OCI-LY1 (cell line): ENCODE data around the gene CHN2.

Source experiments
- CTCF ChIP-seq: fragments of 200-600 bp; sonication (generic), shearing (Covaris generic); IDR thresholded peaks from 2 replicates; pipeline ENCODE4 v1.5.1; 2017; ENCODE audit warnings: mild to moderate bottlenecking, antibody characterized with exemption, low read length, moderate library complexity, mixed read lengths
- EZH2 ChIP-seq: fragments of 200-600 bp; sonication (generic), shearing (Covaris generic); IDR thresholded peaks from 2 replicates; pipeline ENCODE4 v1.8.0; 2017; ENCODE audit warnings: borderline replicate concordance, mixed run types, mild to moderate bottlenecking, antibody characterized with exemption, low read length, moderate library complexity, mixed read lengths

DNA sequence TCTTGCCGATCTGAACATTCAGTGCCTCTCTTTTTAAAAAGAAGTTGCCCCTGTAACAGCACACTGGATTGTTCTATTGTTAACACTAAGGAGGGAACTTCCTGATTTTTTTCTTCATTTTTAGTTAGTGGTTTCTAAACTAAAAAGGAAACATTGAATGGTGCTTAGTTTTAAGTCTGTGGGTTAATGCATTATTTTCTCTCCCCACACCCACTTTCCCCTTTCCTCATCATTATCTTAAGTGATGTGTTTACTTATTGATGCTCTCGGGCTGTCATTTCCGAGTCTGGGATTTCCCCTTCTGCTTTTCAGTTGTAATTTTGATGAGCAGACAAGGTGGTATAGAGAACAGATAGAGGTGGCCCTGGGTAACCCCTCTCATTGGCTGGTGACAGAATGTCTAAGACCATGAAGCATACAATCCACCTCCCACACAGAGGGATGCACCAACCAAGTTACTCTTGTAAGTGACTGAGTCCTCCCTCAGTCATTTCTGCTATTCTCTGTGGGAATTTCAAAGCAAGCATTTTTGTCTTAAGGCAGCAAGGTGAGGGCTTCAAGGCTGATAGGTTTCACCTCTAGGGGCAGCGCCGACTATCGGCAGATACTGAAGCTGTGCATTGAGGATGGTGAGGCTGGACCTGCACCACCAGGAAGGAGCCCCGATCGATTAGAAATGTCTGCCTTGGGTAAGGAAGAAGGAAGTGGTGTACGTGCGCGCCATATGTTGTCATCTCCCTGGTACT, 49.5 kb downstream of the CHN2 start:
- peak; percentile 63 for TF ChIP-seq CTCF
- no peak for TF ChIP-seq EZH2
